Upper lobe of right lung (tissue), 1 donor: ENCODE results near the gene PSMD6. TPM values are rescaled to one million over a fixed set of nuclear protein-coding genes. Genes with fewer than 3 reads are reported as not detected.

Experiments used
- ATAC-seq: fragments of 200-7000 bp; cut with Tn5 transposase; one replicate; pipeline ENCODE4 v1.9.1; 2020; ENCODE audit warnings: mild to moderate bottlenecking, moderate library complexity
- DNase-seq: peaks from one replicate; pipeline ENCODE4 v3.0.0-alpha.2; 2020
- H3K27ac ChIP-seq: fragments of 200-600 bp; one replicate; pipeline ENCODE4 v1.8.0; 2022
- H3K27me3 ChIP-seq: fragments of 200-600 bp; one replicate; pipeline ENCODE4 v1.8.0; 2022; ENCODE audit warnings: mild to moderate bottlenecking
- H3K36me3 ChIP-seq: fragments of 200-600 bp; one replicate; pipeline ENCODE4 v1.8.0; 2022
- H3K4me1 ChIP-seq: fragments of 200-600 bp; one replicate; pipeline ENCODE4 v1.8.0; 2022
- H3K4me3 ChIP-seq: fragments of 200-600 bp; one replicate; pipeline ENCODE4 v1.8.0; 2022; ENCODE audit warnings: mild to moderate bottlenecking
- H3K9me3 ChIP-seq: fragments of 200-600 bp; one replicate; pipeline ENCODE4 v1.8.0; 2022
- CTCF ChIP-seq: fragments of 200-600 bp; IDR thresholded peaks from one replicate; pipeline ENCODE4 v1.8.0; 2022; ENCODE audit warnings: antibody characterized with exemption
- intact Hi-C: fragments of 100-400 bp; cut with DNase I; formaldehyde crosslinking; loops from one replicate; pipeline ENCODE4 v1.11.0; 2022
- total RNA-seq: library from RNA; stranded (reverse); fragmentation: NEBNext Ultra II Directional; extraction: Animal tissue kit (Norgen Biotek cat#: 25700); gene quantifications from one replicate; pipeline ENCODE4 v1.2.1, GENCODE V29; 2021
- donor health status: DM: no; HTN: yes; CAD: no; lungs with severe emphysema.

The PSMD6 gene
- total RNA-seq, 1 donor from 2014 or later = 52.2 TPM

GRCh38 chr3:63961891-63962290, 61.4 kb downstream of the PSMD6 start:
- no peaks in the 10 kb centered on the region for H3K9me3 ChIP-seq
- no peak overlapping the region for H3K4me3 ChIP-seq
- no peak for DNase-seq
- peak; percentile 78 for TF ChIP-seq CTCF
- H3K36me3 ChIP-seq = no peaks in the 10 kb centered on the region
- intact Hi-C loops = no loop called here
- no peak overlapping the region for H3K27ac ChIP-seq
- peaks cover 35% of the 10 kb centered on the region for H3K4me1 ChIP-seq
- H3K27me3 ChIP-seq = no peaks in the 10 kb centered on the region
- ATAC-seq = peak; percentile 81

Other genes starting within 250 kb of the PSMD6 start
- gene C3orf49, start 204.2 kb downstream of the PSMD6 start, total RNA-seq = not detected
- gene THOC7, start 159.7 kb downstream of the PSMD6 start, total RNA-seq = 46.9 TPM
- gene ATXN7, start 159.6 kb downstream of the PSMD6 start, total RNA-seq = 35.5 TPM
- not detected for gene SCAANT1, start 111.1 kb downstream of the PSMD6 start, total RNA-seq
- 37.2 TPM for gene PRICKLE2, start 202.0 kb upstream of the PSMD6 start, total RNA-seq